Measurements from ENCODE around the gene TSG101.

DNA sequence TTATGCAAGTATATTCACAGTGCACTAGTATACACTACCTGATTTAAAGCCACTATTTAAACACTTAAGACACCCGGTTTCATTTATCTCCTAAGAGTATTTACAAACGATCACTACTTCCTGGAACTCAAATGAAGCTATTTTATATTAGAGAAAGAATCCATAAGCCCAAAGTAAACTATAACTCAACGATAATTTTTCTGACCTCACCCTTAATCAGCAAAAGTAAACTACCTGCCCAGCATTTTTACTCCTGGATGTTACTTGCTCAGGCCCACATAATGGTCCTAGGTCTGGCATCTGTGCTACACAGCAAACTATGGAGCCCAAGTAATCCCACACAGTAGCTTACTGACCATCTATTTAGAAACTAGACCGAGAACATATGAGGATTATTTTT lies 33.4 kb downstream of the TSG101 start:
- TF ChIP-seq CTCF (optimal IDR thresholded peaks at IDR 0.05 in 1 of 3, IDR thresholded peaks at IDR 0.05 in 1 of 3, conservative IDR thresholded peaks at IDR 0.05 in 1 of 3; ENCODE audit: extremely low read depth in 1 of 3, insufficient read depth in 2 of 3, low read length in 3 of 3) = no peak
- no peak for TF ChIP-seq EZH2 (IDR thresholded peaks at IDR 0.05; ENCODE audit: low read length)

Data from keratinocyte (primary cell).